ENCODE data around the gene HP.

The HP gene

DNA sequence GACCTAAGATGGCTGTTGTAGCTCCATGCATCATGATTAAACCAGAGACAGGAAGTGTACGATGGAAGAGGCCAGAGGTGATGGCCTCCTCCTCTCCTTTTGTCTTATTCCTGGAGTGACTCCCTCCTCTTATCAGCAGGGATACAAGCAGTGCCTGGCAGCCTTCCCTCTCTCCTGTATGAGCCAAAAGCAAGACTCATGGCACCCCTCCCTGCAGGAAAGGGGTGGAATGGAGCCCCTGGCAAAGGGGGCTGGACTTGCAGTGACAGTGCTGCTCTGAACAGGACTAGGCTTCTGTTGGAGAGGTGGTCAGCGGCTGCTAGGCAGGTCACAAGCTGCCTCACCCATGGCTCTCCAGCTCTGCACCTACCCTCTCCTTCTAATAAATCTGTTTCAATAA lies 30.7 kb downstream of the HP start:
- no peak for DNase-seq (ENCODE audit: low spot score)

DNA sequence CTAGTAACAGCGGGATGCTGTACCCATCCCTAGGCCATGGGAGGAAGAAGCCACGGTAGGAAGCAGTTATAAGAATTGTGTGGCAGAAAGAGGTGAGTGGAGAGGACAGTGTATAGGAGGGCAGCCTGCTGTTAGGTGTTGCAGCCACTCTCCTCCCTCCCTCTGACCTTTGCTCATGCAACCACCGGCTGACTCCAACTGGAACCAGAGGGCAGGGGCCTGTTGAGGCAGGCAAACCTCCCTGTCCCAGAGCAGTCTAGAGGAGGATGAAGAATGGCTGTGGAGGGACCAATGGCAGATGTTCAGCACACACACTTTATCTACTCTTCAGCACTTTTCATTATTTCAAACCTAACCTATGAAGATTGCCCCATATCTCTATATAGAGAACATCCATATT lies 36.9 kb downstream of the HP start:
- no peak for DNase-seq (ENCODE audit: low spot score)

DNA sequence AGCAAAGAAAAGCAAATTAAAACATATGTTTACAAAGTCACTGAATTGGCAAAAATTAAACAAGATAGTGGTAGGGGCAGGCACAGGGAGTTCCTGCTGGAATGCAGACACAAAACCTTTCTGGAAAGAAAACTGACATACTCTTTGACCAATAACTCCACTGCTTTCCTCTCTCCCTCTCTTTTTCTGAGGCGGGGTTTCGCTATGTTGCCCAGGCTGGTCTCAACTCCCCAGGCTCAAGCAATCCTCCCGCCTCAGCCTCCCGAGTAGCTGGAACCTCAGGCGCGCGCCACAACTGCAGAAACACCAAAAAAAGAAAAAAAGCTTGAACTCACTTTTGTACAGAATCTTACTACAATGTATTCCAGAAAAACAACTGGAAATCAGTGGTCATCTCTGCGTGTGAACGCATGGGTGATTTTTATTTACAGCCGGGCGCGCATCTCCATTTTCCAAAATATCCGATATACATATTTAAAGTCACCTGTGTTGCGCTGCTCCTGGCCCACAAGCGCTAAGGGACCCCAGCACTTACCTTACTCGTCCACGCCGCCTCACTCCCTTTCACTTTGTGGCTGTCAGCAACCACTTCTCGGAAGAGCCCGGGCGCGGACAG lies 38.6 kb downstream of the HP start:
- DNase-seq (ENCODE audit: low spot score), result peak; percentile 76

DNA sequence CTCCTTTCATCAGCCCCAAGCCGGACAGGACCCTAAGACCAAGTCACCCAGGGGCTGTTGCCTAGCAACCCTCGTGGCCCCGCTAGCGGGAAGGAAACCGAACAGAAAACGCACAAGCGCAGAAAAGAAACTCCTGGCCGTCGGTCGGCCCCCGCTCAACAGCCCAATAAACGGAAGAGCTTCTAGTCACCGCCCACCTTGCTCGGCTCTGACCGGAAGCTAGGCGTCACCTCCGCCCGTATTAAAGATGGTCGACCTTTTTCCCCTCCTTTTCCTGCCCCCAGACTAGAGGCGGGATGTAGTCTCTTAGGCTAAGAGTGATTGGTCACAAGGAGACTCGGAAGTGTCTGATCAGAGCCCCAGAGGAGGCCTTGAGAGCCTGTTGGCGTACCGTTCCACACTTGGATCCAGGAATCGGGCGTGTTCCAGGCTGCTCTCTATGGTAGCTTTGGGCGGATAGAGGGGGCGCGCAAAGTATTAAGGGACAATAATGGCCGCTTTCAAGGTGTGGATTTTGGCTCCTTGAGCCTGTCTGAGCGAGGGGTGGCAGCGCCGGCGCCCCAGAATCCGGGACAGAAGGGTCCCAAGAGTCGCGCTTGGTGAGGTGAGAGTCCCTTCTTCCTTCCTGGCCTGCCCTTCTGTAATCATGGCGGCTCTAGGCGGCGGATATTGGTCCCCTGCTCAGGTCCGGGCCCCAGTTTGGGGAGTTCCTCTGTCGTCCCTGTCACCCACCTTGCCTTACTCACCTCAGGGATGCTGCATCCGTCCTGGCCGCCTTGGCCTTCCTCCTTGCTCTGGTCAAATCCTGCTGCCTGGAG lies 39.4 kb downstream of the HP start, which contains the start of the genes DHX38 and TXNL4B:
DHX38 (plus strand) TSS at position 400 of the 818 bp plus-strand sequence. CDS start 2,311 bp downstream, outside the sequence.
TXNL4B (minus strand) TSS at position 173 of the 818 bp plus-strand sequence. CDS start 2,871 bp downstream, outside the sequence.
- peak; percentile 99 for DNase-seq (ENCODE audit: low spot score)

DNA sequence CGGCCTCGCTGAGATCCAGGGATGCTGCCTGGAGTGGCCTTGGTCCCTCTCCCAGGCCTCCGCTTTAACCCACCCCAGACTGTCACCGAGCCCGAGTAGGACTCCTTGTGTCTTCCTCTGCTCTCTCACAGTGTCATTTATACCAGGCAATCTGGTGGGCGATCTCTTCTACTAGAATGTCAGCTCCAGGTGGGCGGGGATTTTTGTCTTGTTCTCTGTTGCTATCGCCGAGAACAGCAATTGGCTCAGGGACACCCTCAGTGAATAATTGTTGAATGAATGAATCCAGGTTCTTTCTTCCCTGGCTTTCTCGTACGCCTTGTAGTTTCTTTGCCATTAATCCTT lies 39.9 kb downstream of the HP start:
- no peak for DNase-seq (ENCODE audit: low spot score)

DNA sequence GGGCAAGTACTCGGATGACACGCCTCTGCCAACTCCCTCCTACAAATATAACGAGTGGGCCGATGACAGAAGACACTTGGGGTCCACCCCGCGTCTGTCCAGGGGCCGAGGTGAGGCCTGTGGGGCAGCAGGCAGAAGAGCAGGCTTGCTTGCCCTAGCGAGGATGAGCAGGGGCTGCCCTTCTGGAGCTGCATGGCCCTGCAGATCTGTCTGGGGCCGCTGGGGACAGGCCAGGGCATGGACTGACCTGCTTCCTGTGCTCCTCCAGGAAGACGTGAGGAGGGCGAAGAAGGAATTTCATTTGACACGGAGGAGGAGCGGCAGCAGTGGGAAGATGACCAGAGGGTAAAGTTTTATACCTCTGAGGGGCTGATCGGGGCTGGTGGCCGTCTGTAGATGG lies 44.6 kb downstream of the HP start:
- no peak for DNase-seq (ENCODE audit: low spot score)

DNA sequence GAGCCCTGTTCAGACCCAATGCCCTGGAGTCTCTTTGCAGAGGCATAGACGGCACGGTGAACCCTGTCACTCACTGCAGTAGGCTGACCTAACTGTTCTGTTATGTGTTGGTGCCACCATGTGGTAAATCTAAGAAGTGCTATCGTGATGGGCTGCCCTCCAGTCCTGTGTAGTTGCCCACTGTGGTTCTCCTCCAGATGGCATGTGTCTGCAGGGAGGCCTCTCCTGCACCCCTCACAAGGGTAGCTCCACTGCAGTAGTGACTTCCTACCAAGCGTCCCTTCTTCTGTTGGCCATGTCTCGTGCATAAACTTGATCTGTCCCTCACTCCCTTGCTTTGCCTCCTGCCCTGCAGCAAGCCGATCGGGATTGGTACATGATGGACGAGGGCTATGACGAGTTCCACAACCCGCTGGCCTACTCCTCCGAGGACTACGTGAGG lies 45.1 kb downstream of the HP start:
- DNase-seq (ENCODE audit: low spot score), result peak; percentile 74

DNA sequence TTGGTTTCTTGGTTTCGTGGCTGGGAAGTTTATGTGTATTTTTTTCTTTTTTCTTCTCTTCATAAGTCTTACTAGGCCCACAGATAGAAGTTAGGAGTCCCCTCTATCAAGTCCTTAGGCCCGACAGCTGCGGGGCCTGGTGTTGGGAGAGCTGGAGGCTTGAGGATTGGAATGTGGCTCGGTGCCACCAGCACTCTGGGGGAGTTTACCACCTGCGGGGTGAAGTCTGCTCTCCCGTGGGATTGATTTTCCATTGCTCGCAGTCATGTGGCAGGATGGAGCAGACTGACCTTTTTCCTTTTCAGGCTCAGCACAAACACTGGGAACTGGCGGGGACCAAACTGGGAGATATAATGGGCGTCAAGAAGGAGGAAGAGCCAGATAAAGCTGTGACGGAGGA lies 46.9 kb downstream of the HP start:
- no peak for DNase-seq (ENCODE audit: low spot score)

DNA sequence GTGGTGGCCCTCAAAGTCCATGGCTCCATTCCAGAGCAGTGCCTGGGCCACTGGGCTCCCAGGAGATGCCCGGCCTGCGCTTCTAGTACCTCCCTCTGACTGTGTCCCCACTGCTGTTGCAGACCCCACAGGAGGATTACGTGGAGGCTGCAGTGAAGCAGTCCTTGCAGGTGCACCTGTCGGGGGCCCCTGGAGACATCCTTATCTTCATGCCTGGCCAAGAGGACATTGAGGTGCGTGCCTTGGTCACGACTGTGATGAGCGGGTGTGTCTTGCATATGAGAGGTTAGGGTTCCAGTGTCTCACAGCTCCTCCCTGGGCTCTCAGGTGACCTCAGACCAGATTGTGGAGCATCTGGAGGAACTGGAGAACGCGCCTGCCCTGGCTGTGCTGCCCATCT lies 50.6 kb downstream of the HP start:
- no peak for DNase-seq (ENCODE audit: low spot score)

DNA sequence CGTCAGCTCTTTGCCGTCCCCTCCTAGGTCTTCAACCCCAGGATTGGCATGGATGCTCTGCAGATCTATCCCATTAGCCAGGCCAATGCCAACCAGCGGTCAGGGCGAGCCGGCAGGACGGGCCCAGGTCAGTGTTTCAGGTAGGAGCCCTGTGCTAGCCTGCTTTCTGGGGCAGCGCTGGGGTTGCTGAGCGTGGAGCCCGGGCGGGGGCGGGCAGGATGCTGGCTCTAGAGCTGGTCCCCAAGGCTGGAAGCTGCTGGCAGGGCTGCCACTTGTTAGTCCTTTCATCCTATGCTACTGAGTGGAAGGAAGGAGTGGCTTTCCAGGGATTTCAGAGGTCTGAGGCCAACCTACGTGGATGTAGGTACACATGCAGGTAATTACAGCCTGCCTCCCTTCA lies 51.7 kb downstream of the HP start:
- no peak for DNase-seq (ENCODE audit: low spot score)

DNA sequence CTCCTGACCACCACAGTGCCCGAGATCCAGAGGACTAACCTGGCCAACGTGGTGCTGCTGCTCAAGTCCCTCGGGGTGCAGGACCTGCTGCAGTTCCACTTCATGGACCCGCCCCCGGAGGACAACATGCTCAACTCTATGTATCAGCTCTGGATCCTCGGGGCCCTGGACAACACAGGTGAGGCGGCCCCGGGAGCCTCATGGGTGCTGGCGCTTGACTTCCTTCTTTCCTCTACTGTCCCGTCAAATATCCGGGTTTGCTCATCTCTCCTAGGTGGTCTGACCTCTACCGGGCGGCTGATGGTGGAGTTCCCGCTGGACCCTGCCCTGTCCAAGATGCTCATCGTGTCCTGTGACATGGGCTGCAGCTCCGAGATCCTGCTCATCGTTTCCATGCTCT lies 53.1 kb downstream of the HP start:
- no peak for DNase-seq (ENCODE audit: low spot score)

DNA sequence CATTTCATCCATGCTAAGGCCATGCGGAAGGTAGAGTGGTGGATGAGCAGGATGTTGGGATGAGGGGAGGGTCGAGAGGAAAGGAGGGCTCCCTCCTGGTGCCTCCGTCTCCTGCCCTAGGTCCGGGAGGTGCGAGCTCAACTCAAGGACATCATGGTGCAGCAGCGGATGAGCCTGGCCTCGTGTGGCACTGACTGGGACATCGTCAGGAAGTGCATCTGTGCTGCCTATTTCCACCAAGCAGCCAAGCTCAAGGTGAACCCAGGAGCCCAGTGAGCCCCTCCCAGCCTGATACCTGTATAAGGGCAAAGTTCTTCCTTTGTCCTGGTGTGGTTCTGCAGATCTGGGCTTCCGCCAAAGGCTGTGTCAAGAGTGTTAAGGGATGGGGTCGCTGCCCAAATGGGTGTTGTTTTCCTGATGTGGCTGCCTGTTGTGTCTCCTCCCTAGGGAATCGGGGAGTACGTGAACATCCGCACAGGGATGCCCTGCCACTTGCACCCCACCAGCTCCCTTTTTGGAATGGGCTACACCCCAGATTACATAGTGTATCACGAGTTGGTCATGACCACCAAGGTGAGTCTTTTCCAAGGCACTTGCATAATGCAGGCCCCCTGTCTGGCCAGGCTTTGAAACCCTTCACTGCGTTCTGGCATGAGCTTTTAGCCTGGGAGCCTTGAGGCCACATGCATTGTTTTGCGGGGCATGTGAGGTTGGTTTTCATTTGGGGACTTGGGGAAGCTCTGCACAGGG lies 54.2 kb downstream of the HP start:
- DNase-seq (ENCODE audit: low spot score), result no peak

DNA sequence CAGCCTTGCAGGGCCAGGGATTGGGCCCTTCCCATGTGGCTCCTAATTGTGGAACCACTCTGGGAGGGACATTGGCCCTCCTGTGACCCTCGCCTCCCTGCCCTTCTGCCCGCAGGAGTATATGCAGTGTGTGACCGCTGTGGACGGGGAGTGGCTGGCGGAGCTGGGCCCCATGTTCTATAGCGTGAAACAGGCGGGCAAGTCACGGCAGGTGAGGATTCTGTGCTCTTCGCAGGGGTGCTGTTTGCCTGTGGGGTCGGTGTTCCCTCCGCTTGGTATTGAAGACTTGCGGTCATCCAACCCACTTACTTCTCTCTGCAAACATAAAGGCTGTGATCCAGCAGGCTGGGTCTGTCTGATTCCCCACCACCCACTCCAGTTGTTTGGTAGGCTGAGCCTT lies 55.0 kb downstream of the HP start:
- DNase-seq (ENCODE audit: low spot score), result no peak

DNA sequence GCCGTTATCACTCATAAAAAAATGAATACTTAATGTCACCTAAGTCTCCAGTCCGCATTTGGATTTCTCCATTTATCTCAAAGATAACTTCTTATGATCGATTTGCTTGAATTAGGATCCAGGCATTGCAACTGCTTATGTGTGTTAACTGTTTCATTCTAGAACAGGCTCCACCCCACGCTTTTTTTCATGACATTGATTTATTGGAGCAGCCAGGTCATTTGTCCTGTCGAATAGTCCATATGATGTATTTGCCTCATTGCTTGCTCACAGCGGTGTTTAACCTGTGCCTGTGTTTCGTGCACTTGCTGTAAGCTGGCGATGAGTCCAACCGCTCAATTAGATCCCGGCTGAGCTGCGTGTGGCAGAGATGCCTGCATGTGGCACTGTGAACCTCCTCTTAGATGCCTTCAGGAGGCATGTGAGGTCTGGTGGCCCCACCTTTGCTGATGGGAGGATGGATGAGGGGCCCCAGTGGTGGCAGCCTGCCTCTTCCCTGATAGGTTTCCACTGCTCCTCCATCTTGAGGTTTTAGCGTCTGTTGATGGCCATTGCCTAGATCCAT lies 55.7 kb downstream of the HP start:
- DNase-seq (ENCODE audit: low spot score), result no peak

Measured in AG08395 (cell line).